Liver (tissue), 9 donors: ENCODE data around the gene OCA2. TPM values are rescaled to one million over a fixed set of nuclear protein-coding genes. Genes with fewer than 3 reads are reported as not detected.

Experiments
- DNase-seq: peaks from one replicate; pipeline ENCODE4 v3.0.0-alpha.2; 2017; ENCODE audit warnings: low spot score
- H3K27ac ChIP-seq, 2 donors: one replicate each; pipeline ENCODE4 v1.7.0; 2013; ENCODE audit warnings: inconsistent platforms in 2 of 2, low read length in 2 of 2, control low read depth in 1 of 2, low read depth in 1 of 2, mild to moderate bottlenecking in 1 of 2
- H3K27me3 ChIP-seq, 4 donors: one replicate each; pipeline versions ENCODE4 v1.6.1 to v1.7.0; 2013; ENCODE audit warnings: low read length in 3 of 4, inconsistent platforms in 1 of 4, mild to moderate bottlenecking in 1 of 4, moderate library complexity in 1 of 4; ENCODE audit not compliant: control insufficient read depth in 4 of 4, insufficient read depth in 4 of 4
- H3K36me3 ChIP-seq, 4 donors: one replicate each; pipeline versions ENCODE4 v1.6.1 to v1.7.0; 2013; ENCODE audit warnings: low read length in 3 of 4, mild to moderate bottlenecking in 3 of 4, low read depth in 1 of 4, moderate library complexity in 1 of 4; ENCODE audit not compliant: control insufficient read depth in 4 of 4, insufficient read depth in 3 of 4
- H3K4me1 ChIP-seq, 4 donors: one replicate each; pipeline versions ENCODE4 v1.6.1 to v1.7.0; 2013; ENCODE audit warnings: low read length in 3 of 4, mild to moderate bottlenecking in 3 of 4, moderate library complexity in 1 of 4; ENCODE audit not compliant: control insufficient read depth in 4 of 4, insufficient read depth in 4 of 4
- H3K4me3 ChIP-seq, 3 donors: one replicate each; pipeline versions ENCODE4 v1.6.1 to v1.7.0; 2013; ENCODE audit warnings: low read length in 3 of 3, control low read depth in 1 of 3, low read depth in 1 of 3, mild to moderate bottlenecking in 1 of 3
- H3K9ac ChIP-seq, 2 donors: one replicate each; pipeline ENCODE4 v1.7.0; 2013; ENCODE audit warnings: low read length in 2 of 2, mild to moderate bottlenecking in 2 of 2, moderate library complexity in 2 of 2, control low read depth in 1 of 2, low read depth in 1 of 2
- H3K9me3 ChIP-seq, 4 donors: one replicate each; pipeline versions ENCODE4 v1.6.1 to v1.7.0; 2013; ENCODE audit warnings: low read length in 3 of 4; ENCODE audit not compliant: control insufficient read depth in 4 of 4
- ATF3 ChIP-seq: IDR thresholded peaks from 2 replicates; pipeline ENCODE4 v1.6.1; 2016; ENCODE audit warnings: antibody characterized with exemption
- EGR1 ChIP-seq, 2 donors: IDR thresholded peaks; 2 replicates each; pipeline ENCODE4 v1.6.1; 2016 to 2018; ENCODE audit warnings: antibody characterized with exemption in 2 of 2, low read depth in 2 of 2
- FOXA2 ChIP-seq: IDR thresholded peaks from 2 replicates; pipeline ENCODE4 v1.6.1; 2016; ENCODE audit warnings: antibody characterized with exemption
- GABPA ChIP-seq, 2 donors: IDR thresholded peaks in 1 of 2; conservative IDR thresholded peaks in 1 of 2; 2 replicates each; pipeline ENCODE4 v1.6.1; 2016; ENCODE audit warnings: antibody characterized with exemption in 2 of 2, mild to moderate bottlenecking in 1 of 2, moderate library complexity in 1 of 2
- HNF4A ChIP-seq, 2 donors: conservative IDR thresholded peaks; 2 replicates each; pipeline ENCODE4 v1.6.1; 2016; ENCODE audit warnings: antibody characterized with exemption in 2 of 2, mild to moderate bottlenecking in 2 of 2
- HNF4G ChIP-seq: IDR thresholded peaks from 2 replicates; pipeline ENCODE4 v1.6.1; 2016; ENCODE audit warnings: antibody characterized with exemption
- MAX ChIP-seq: IDR thresholded peaks from 2 replicates; pipeline ENCODE4 v1.6.1; 2016; ENCODE audit warnings: antibody characterized with exemption
- NR2F2 ChIP-seq: IDR thresholded peaks from 2 replicates; pipeline ENCODE4 v1.6.1; 2016; ENCODE audit warnings: antibody characterized with exemption
- RAD21 ChIP-seq, 2 donors: IDR thresholded peaks; 2 replicates each; pipeline ENCODE4 v1.6.1; 2016; ENCODE audit warnings: antibody characterized with exemption in 2 of 2, mild to moderate bottlenecking in 2 of 2
- REST ChIP-seq: IDR thresholded peaks from 2 replicates; pipeline ENCODE4 v1.6.1; 2016; ENCODE audit warnings: antibody characterized with exemption, mild to moderate bottlenecking
- RXRA ChIP-seq, 2 donors: IDR thresholded peaks; 2 replicates each; pipeline ENCODE4 v1.6.1; 2017 to 2018; ENCODE audit warnings: antibody characterized with exemption in 2 of 2, mild to moderate bottlenecking in 1 of 2
- SP1 ChIP-seq: IDR thresholded peaks from 2 replicates; pipeline ENCODE4 v1.6.1; 2018; ENCODE audit warnings: antibody characterized with exemption, mild to moderate bottlenecking
- TAF1 ChIP-seq: conservative IDR thresholded peaks from 2 replicates; pipeline ENCODE4 v1.6.1; 2016; ENCODE audit warnings: antibody characterized with exemption, mild to moderate bottlenecking
- ZBTB33 ChIP-seq: IDR thresholded peaks from 2 replicates; pipeline ENCODE4 v1.6.1; 2016; ENCODE audit warnings: antibody characterized with exemption
- WGBS: extraction: QIAGEN DNeasy Blood & Tissue Kit; methylation state at CpG from one replicate; pipeline ENCODE4 v1.1.7; 2013; 5-methylcytosine and 5-hydroxymethylcytosine counted together
- polyA plus RNA-seq, 2 donors: library from polyadenylated mRNA; stranded (reverse) in 1 of 2; unstranded in 1 of 2; fragments of 200-250 nt in 1 of 2; fragments of >200 nt in 1 of 2; fragmentation: Nextera tagmentation in 1 of 2; extraction: Ambion mirVana in 1 of 2; gene quantifications; one replicate each; pipeline versions ENCODE4 v1.2.1 to v1.2.3, GENCODE V29; 2013 to 2015
- total RNA-seq, 2 donors: library from RNA; depleted of rRNA; stranded (reverse); fragments of >200 nt; gene quantifications; one replicate each; pipeline ENCODE4 v1.2.3, GENCODE V29; 2014
- TF ChIP-seq, protein P1 (sequence below): fragments of 150-350 bp; IDR thresholded peaks from 2 replicates; pipeline ENCODE4 v1.5.1; 2017; ENCODE audit warnings: improper control_type of control experiment, low read depth, low read length; ENCODE audit not compliant: missing input control
- donor health status: healthy.
- donor health status: healthy.
- donor health status: healthy.
- donor health status: healthy.
- donor health status: healthy.

The OCA2 gene
- total and polyA plus RNA-seq, 4 donors = 0.02 to 0.56 (median 0.15) TPM

GRCh38 chr15:27843146-27843545, 256.0 kb downstream of the OCA2 start:
- WGBS = 90% methylated on average over 3 of the region's 3 CpGs
- H3K36me3 ChIP-seq = no peaks in the 10 kb centered on the region
- no peaks in the 10 kb centered on the region for H3K9me3 ChIP-seq
- no peak for TF ChIP-seq GABPA (IDR thresholded peaks at IDR 0.05 in 1 of 2, conservative IDR thresholded peaks at IDR 0.05 in 1 of 2)
- TF ChIP-seq EGR1 (IDR thresholded peaks at IDR 0.05; ENCODE audit: low read depth in 2 of 2) = no peak
- no peak for TF ChIP-seq HNF4G
- no peak for TF ChIP-seq HNF4A (conservative IDR thresholded peaks at IDR 0.05)
- no peak for TF ChIP-seq MAX
- TF ChIP-seq, protein P1, sequence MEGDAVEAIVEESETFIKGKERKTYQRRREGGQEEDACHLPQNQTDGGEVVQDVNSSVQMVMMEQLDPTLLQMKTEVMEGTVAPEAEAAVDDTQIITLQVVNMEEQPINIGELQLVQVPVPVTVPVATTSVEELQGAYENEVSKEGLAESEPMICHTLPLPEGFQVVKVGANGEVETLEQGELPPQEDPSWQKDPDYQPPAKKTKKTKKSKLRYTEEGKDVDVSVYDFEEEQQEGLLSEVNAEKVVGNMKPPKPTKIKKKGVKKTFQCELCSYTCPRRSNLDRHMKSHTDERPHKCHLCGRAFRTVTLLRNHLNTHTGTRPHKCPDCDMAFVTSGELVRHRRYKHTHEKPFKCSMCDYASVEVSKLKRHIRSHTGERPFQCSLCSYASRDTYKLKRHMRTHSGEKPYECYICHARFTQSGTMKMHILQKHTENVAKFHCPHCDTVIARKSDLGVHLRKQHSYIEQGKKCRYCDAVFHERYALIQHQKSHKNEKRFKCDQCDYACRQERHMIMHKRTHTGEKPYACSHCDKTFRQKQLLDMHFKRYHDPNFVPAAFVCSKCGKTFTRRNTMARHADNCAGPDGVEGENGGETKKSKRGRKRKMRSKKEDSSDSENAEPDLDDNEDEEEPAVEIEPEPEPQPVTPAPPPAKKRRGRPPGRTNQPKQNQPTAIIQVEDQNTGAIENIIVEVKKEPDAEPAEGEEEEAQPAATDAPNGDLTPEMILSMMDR = no peak
- TF ChIP-seq RXRA (IDR thresholded peaks at IDR 0.05) = no peak
- TF ChIP-seq RAD21 (IDR thresholded peaks at IDR 0.05) = no peak
- no peak for TF ChIP-seq NR2F2
- H3K9ac ChIP-seq = no peak overlapping the region
- no peaks in the 10 kb centered on the region for H3K27me3 ChIP-seq
- H3K27ac ChIP-seq = no peak overlapping the region
- no peak for DNase-seq
- no peak overlapping the region for H3K4me3 ChIP-seq
- peaks cover 0 to 3% (median 0%) of the 10 kb centered on the region in 4 donors for H3K4me1 ChIP-seq

- no peak overlapping the region for H3K4me3 ChIP-seq
- 91% methylated on average over 3 of the region's 3 CpGs for WGBS
- DNase-seq = no peak
- H3K9me3 ChIP-seq = no peaks in the 10 kb centered on the region
- TF ChIP-seq HNF4A (conservative IDR thresholded peaks at IDR 0.05) (no peak), ATF3 (no peak), FOXA2 (no peak), TAF1 (no peak), EGR1 (IDR thresholded peaks at IDR 0.05; ENCODE audit: low read depth in 2 of 2) (no peak), GABPA (IDR thresholded peaks at IDR 0.05 in 1 of 2, conservative IDR thresholded peaks at IDR 0.05 in 1 of 2) (no peak)
- no peaks in the 10 kb centered on the region for H3K27me3 ChIP-seq
- H3K36me3 ChIP-seq = no peaks in the 10 kb centered on the region
- peaks cover 0 to 3% (median 0%) of the 10 kb centered on the region in 4 donors for H3K4me1 ChIP-seq
- H3K9ac ChIP-seq = no peak overlapping the region
- H3K27ac ChIP-seq = no peak overlapping the region
These were observed 256.6 kb downstream of the OCA2 start for GRCh38 chr15:27842526-27842925.

DNA sequence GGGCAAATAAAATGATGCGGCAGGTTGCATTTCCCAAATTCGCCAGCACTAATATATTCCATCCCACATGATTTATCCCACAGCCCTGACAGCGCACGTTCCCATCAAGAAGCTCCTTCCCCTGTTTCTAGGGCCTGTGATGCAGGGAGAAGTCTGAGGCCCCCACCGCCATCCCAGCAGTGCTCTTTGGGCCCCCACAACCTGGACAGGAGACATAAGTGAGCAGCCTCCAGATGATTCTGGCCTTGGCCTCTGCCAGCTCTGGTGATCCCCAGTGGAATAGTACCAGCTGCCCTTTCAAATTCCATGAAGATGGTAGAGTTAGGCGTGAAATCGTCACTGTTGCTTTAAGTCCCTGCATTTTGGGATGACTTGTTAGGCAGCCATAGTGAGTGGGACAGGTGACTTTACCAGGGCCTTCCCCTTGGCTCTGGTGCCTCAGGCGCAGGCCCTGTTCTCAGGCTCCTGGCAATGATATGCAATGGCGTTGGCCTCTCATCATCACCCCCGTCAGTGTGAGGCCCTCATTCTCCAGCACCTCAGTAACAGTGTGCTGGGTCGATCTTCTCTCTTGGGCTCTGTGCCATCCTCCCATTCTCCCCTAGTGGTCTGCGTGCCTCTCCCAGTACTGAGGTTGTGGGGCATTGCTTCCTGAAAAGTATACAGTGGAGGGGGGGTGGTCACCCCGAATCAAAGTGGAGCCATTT, 263.7 kb downstream of the OCA2 start:
- Histone ChIP-seq H3K9me3 (no peaks in the 10 kb centered on the region), H3K4me3 (no peak overlapping the region), H3K9ac (no peak overlapping the region), H3K4me1 (no peaks in the 10 kb centered on the region), H3K36me3 (no peaks in the 10 kb centered on the region), H3K27ac (no peak overlapping the region), H3K27me3 (no peaks in the 10 kb centered on the region)
- WGBS = 89% methylated on average over 13 of the region's 13 CpGs
- DNase-seq = no peak
- TF ChIP-seq TAF1 (no peak), ZBTB33 (no peak), ATF3 (no peak), SP1 (no peak), FOXA2 (no peak), MAX (no peak), GABPA (IDR thresholded peaks at IDR 0.05 in 1 of 2, conservative IDR thresholded peaks at IDR 0.05 in 1 of 2) (no peak), REST (no peak), RAD21 (IDR thresholded peaks at IDR 0.05) (no peak), NR2F2 (no peak)
